Right ventricle myocardium superior (tissue), 1 donor: Measurements from ENCODE around the gene DTX1. TPM values are rescaled to one million over a fixed set of nuclear protein-coding genes. Genes with fewer than 3 reads are reported as not detected.

Source experiments
- ATAC-seq: fragments of 200-7000 bp; cut with Tn5 transposase; one replicate; pipeline ENCODE4 v1.9.1; 2020; ENCODE audit warnings: mild to moderate bottlenecking; ENCODE audit not compliant: poor library complexity
- DNase-seq: peaks from one replicate; pipeline ENCODE4 v3.0.0-alpha.2; 2020
- intact Hi-C: fragments of 100-400 bp; cut with DNase I; formaldehyde crosslinking; loops from one replicate; pipeline ENCODE4 v1.11.2; 2022
- total RNA-seq: library from RNA; stranded (reverse); fragmentation: NEBNext Ultra II Directional; extraction: Animal tissue kit (Norgen Biotek cat#: 25700); gene quantifications from one replicate; pipeline ENCODE4 v1.2.1, GENCODE V29; 2021
- donor health status: DM: no; HTN: yes; CAD: no; lungs with severe emphysema.

Gene DTX1
- total RNA-seq, 1 donor from 2014 or later = 1.6 TPM

DNA sequence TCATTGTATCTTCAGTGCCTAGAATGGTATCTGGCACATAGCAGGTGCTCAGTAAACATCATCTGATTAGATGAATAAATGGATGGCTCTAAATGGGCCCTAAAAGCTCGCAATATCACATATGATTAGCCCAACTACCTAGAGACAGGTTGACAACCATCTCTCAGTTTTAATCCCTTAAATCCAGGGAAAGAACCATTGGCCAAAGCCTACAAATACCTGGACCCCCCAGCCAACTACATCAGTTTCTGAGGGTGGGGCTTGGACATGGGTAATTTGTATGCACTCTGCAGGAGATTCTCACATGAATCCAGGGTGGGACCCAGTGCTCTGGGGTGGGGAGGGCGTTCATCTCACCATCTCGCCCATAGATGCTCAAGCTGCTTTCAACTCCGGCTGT is 4.8 kb upstream of the DTX1 start:
- intact Hi-C loops = no loop called here
- ATAC-seq (no peak), DNase-seq (no peak)

DNA sequence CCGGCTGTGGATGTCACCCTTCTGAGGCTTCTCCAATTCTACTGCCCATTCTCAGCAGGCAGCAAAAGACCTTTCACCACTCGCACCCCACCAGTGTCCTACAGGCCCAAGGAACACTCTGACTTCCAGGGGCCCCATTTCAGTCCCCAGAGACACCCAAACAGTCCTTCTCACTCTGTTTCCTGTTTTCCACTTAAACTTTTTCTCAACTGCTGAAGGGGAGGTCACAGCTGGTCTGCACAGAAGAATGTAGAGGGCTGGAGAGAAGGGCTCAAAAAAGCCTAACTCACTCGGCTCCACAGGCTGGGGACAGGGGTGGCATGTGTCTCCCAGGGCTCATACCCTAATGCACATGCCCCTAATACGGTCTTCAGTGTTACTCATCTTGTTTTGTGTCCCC is 4.2 kb upstream of the DTX1 start:
- DNase-seq = no peak
- intact Hi-C loops = no loop called here
- no peak for ATAC-seq

DNA sequence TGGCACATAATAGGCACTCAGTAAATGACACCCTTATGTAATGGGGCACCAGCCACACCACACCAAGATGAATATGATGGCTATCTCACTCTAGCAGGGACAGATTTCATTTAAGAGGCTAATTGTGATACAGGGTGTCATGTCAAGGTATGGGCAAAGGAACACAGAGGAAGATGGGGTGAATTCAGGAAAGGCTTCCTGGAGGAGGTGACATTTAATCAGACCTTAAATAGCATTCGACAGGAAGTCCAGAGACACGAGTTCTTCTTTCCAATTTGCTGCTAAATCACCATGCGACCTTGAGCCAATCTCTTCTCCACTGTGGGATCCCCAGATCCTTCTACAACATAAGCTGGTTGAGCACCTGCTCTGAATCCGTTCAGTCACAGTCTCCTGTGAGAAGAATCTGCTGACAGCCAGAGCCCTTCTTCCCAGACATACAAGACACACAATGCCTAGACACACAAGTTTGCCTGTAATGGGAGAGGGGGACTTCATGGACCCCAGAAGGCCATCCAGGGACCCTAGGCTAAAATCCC is 1.5 kb upstream of the DTX1 start:
- ATAC-seq (no peak), DNase-seq (no peak)
- intact Hi-C loops = no loop called here

DNA sequence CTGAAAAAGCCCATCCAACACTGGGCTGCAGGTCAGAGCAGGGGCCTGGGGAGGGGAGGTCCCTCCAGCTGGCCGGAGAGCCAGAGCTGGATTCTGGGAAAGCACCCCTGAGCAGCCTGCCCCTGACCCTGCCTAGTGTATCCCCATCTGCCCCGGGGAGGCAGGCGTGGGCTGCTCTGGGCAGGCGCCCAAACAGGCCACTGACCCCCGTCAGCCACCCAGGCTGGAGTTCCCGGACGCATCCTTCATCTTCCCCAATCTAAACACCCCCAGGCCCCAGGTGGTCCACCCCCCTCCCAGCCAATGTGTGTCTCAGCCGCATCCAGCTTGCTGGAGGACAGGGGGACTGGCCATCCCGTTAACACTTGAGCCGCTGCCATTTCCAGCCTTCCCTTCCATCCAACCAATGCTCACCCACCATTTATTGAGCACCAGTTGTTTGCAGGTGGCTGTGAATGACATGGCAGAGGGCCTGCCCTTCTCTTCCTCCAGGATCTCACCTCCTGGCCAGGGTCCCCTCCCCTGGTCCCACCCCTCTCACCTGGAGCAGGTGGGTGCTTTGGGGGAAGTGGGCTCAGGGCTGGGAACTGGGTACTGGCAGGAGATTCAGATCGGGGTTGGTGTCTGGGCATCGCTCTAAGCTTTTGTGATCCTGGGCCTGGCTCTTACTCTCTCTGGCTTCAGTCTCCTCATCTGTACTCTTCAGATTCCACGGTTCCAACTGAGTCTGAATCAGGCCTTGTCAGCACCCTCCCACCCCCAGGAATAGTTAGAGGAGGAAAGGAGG is 743 bp upstream of the DTX1 start:
- intact Hi-C loops = no loop called here
- DNase-seq = no peak

DNA sequence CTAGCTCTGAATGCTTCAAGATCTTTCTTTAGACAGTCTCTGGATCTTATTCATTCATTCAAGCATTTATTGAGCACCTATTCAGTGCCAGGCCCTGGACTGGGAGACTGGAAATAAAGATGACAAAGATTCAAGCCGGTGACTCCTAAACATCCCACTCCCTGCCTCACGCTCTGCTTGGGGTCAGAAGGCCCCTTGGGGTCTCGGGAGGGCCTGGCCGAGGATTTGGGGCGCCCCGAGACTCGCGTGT is 224 bp upstream of the DTX1 start:
- no peak for ATAC-seq
- intact Hi-C loops = no loop called here
- DNase-seq = no peak

More for the DNA sequence above, 743 bp upstream of the DTX1 start:
- no peak for ATAC-seq

DNA sequence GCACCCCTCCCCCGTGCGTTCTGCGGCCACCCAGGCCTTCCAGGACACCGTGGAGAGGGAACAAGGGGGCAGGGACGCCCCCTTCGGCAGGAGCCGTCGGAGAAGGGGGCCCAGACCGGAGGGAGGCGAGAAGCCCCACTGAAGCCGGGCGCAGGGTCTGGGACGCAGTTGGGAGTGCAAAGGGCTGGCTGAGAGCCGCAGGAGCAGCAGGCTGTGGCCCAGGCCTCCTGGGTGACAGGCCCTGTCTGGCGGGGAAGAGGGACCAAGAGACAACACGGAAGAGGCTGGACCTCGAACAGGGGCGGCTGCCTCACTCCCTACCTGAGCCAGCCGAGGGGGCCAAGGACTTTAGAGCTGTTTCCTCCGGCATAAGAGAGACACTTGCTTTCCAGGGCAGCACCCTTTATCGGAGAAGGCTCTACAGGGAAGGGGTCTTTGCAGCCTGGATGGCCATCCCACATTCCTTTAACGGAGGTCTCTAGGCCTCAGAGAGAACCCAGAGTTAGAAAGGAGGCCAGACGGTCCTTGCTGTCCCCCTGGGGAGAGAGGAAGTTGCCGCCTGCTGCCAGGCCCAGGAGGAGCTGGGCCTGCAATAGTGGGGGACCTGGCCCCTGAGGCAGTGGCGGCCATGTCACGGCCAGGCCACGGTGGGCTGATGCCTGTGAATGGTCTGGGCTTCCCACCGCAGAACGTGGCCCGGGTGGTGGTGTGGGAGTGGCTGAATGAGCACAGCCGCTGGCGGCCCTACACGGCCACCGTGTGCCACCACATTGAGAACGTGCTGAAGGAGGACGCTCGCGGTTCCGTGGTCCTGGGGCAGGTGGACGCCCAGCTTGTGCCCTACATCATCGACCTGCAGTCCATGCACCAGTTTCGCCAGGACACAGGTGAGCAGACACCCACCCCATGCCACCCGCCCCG is 1.3 kb downstream of the DTX1 start:
- no peak for DNase-seq
- intact Hi-C loops = no loop called here
- peak; percentile 36 for ATAC-seq

DNA sequence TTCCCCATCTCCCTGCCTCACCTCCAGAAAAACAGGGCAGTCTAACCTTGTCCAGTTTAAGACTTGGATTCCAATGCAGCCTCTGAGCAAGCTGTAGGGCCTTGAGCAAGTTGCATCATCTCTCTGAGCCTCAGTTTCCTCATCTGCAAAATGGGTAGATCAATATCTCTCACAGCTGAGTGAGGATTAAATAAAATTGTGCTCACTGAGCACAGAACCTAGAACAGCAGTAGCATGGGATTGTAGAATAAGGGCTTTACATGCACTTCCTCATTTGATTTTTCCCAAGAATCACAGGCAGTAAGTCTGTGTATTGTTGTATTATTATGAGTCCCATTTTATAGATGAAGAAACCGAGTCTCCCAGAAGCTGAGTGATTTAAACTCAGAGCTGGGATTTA is 2.0 kb downstream of the DTX1 start:
- intact Hi-C loops = no loop called here
- ATAC-seq (no peak), DNase-seq (no peak)

DNA sequence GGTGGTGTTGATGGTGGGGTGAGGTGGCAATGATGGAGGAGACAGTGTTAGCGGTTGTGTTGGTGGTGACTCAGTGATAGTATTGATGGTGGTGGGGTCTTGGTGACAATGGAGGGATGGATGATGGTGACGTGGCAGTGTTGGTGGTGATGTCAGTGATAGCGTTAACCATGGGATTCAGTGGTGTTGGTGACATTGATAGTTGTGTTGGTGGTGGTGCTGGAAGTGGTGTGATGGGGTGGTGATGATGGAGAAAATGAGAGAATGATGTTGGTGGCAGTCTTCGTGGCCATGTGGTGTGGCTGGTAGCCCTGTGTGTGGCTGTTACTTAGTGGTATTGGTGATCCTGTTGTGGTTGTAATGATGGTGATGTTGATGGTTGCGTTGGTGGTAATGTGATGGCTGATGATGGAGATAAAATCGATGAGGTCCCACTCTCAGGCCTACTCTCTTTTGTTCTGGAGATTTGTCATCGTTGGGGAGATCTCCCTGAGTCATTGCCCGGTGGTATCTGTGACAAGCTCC is 2.6 kb downstream of the DTX1 start:
- ATAC-seq (no peak), DNase-seq (no peak)
- intact Hi-C loops = no loop called here

DNA sequence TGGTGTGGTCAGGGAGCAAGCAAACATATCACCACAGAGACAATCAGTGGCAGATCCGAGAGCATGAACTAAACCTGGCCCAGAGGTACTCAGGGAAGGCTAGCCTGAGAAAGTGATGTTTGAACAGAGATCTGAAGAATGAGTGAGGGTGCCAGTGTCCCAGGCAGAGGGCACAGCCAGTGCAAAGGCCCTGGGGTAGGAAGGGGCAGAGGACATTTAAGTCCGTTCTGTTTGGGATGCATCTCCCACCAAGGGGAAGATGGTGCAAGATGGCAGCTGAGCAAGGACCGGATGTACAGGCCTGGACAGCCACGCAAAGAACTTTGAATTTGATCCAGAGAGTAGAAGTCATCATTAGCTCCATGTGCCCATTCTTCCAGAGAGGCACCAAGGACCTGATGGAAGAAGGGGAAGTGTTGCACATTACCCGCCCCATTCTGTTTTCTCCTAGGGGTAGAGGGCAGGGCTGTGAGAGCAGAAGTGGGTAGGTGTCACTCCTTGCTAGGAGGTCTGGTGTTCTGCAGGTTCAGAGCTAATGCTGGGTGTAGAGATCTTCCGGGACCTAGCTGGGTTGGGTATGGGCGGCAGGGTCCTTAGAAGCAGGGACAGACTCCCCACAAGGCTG is 3.9 kb downstream of the DTX1 start:
- intact Hi-C loops = no loop called here
- no peak for DNase-seq
- no peak for ATAC-seq

DNA sequence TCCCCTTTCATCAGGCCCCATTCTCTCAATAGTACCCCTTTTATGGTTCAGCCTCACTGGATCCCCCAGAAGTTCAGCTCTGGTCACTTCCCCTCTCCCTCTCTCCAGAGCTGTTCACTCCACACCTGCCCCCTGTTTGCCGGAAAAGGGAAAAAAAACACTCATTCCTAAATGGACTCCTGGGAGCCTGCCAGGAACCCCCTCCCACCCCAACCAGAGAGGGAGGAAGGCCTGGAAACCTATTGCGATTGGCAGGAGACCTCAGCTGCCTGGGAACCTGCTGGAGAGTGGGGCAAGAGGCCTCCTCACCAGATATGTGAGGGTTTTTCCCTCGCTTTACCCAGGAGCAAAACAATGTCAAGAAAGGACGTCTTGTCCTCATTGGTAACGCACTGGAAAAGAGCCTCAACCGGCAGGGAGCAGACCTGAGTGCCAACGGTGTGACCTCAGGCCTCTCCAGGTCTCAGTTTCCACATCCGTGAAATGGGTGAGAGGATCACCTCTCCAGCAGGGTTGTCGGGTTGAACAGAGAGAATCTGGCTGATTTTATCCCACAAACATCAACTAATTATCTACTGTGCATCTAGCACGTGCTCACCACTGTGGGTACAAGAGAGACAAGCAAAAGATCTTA is 4.6 kb downstream of the DTX1 start:
- ATAC-seq (no peak), DNase-seq (no peak)
- intact Hi-C loops = no loop called here

DNA sequence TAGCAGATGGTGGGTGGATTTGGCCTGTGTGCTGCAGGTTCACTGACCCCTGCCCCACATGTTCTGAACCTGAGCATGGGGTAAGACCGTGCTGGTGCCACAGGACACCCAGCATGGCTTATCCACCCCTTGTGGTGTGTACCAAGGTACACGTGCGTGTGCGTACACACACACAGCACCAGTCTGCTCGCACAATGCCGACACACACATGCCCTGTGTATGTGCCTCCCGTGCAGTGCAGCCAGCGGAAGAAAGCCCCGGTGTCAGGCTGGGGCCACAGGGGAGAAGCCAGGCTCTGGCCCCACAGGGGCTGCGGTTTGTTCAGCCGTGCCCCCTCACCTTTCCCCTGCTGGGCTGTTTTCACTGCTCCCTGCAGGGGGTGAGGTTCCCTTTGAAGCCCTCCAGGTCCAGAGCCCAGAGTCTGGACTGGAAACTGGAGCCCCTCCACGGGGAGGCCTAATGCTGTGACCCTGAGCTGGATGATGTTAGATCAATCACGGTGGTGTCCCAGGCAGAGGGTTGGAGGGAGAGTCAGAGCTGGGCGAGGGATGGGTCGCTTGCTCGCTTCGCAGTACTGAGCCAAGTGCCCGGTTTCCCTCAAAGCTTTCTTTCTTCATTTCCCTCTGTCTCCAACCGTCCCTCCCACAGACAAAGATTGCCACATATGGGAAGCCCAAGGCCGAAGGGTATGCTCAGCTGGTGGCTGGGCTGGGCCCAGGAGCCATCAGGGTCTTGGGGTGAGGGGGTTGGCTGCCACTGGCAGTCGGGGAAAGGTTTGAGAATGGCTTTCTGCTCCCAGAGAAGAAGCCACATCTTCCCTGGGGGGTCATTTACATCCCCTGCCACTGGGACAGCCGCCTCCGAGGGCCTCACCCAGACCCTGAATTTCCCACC is 6.2 kb downstream of the DTX1 start:
- DNase-seq (no peak), ATAC-seq (no peak)

DNA sequence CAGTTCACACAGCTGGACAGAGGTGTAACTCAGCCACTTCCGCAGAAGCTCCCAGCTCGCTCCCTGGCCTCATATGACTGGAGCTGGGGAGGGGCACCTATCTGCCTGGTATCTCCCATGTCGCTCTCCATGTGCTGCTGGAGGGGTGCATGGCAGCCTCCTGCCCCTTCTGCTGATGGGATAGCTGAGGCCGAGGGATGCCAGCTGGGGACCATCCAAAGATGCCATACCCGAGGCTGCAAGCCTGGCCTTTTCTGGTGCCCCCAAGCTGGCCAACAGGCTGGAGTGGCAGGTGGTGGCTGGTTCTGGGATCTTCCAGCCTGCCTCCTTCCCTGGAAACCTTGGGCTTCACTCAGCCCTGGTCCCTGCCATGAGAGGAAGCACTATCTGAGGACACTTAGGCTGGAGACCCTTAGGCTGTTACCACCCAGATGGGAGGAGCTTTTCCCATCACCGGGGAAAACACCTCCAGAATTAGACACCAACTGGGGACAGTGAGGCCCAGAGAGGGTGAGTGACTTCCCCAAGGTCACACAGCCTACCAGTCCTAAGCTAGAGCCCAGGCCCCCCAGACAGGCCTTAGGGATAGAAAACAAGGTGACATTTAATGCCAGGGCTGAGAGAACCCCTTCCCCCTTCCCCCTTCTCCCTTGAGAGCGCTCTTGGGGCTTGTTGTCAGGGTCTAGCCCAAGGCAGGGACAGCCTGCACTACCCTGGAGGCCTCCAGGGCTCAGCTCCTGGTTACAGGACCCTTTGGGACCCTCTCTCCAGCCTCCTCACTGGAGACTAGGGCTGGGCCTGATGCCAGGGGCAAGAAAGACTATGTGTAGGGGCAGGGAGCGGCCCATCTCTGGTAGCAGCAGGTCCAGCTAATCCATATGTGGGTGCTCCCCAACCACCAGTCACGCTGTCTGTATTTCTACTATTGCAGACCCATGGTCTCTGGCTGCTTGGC is 7.1 kb downstream of the DTX1 start:
- no peak for ATAC-seq

More for the DNA sequence above, 6.2 kb downstream of the DTX1 start:
- intact Hi-C loops = no loop called here

DNA sequence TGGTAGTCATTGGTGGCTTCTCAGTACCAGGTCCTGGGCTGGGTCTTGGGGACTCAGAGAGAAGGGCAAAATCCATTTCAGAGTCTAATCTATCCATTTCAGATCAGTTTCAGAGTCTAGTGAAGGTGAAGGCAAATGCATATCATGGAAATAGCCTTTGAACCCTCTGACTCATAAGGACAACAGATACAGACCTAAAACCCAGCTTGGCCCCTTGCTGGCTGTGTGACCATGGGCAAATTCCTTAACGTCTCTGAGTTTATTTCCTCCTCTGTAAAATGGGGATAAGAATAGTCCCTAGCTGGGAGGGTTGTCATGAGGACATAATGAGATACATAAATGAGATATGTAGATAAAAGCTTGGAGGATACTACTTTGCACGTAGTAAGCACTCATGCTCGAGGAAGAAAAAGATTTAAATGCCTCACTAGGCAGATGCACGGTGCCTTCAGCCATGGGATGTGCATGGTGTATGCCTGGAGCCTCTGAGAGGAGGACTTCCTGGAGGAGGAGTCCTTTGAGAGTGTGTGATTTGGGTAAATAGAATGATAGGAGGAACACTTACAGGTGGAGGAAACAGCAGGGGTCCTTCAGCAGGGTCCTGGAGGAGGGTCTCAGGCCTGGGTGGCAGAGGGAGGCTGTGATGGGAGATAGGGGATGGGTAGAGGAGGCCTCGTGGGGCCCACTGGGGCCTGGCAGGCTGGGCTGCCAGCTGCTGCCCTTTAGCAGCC is 8.0 kb downstream of the DTX1 start:
- intact Hi-C loops = no loop called here

More for the DNA sequence above, 7.1 kb downstream of the DTX1 start:
- intact Hi-C loops = no loop called here
- no peak for DNase-seq

DNA sequence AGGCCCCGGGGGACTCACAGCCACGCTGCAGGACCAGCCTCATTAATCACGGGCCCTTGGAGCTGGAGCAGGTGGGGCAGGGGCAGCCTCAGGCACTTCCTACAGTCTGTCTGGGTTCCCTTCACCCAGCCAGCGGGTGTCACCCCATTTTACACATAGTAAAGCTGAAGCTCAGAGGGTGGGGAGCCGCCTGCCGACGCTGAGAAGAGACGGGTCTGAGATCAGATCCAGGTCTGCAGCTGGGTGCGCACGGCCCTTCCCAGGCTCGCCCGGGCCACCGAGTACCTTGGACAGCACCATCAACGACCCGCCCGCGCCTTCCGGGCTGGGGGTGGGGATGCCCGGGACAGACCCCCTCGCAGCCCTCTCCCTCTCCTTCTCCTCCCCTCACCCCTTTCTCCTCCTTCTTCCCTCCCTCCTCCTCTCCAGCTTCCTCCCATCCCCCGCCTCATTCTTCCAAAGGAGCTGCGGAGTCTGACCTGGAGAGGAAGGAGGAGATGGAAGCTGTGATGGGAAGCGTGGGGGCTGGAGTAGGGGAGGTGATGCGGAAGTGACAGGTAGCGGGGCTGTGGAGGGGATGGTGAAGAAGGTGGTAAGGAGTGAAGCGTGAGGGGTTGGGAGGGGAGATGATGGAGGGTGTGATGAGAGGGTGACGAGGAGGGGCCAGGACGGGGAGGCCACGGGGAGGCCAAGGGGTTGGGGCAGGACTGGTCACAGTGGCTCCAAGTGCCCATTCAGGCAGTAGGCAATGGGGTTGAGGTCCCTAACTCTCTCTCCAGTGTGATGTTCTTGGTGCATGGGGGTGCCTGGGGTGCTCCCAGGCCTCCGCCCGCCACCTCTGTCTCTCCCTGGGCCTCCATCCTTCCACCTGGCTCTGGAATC is 8.8 kb downstream of the DTX1 start:
- ATAC-seq = peak; percentile 40
- no peak for DNase-seq
- intact Hi-C loops = no loop called here

More for the DNA sequence above, 8.0 kb downstream of the DTX1 start:
- no peak for DNase-seq
- no peak for ATAC-seq

DNA sequence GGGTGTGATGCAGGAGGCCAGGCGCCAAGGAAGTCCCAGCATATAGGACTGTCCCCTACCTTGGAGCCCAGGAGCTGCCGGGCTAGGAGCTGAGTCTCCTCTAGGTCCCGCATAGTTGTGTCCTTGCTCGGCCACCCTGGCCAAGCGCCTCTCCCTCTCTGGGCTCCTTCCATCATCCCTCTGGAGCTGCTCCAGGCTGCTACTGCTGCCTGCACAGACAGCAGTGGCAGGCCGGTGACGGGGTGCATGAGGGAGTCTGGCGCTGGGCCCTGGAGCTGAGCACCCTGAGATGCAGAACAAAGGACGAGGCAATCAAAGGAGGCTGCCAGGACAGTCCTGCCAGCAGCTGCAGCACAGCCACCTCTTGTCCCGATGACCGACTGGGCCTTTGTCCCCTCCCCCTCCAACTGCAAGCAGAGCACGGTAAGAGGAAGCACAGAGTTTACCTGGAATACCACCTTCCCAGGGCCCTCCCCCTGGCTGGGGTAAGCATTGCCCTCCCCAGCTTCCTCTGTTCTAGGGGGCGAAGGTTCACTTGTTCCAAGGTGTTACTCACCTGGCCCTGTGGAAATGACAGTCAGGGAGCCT is 10.4 kb downstream of the DTX1 start:
- DNase-seq (no peak), ATAC-seq (no peak)
- intact Hi-C loops = no loop called here
